Measurements from ENCODE around the gene RELL1.

DNA sequence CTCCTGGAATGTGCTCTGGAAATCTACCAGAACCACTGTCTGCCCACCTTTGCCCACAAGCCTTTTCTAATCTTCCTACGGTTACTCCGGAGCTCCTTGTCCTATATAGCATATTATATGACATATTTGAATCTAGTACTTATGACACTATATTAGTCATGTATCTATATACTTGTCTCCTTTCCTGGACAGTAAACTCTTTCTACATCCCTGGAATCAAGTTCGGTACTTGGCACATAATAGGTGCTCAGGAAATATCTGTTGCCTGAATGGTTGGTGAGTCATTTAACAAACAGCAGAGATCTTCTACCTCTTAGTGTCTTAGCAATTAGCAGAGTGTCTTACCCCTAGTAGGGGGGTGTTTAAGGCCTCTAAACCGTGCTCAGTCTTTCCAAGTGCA is 123.6 kb downstream of the RELL1 start:
- TF ChIP-seq, protein P1, sequence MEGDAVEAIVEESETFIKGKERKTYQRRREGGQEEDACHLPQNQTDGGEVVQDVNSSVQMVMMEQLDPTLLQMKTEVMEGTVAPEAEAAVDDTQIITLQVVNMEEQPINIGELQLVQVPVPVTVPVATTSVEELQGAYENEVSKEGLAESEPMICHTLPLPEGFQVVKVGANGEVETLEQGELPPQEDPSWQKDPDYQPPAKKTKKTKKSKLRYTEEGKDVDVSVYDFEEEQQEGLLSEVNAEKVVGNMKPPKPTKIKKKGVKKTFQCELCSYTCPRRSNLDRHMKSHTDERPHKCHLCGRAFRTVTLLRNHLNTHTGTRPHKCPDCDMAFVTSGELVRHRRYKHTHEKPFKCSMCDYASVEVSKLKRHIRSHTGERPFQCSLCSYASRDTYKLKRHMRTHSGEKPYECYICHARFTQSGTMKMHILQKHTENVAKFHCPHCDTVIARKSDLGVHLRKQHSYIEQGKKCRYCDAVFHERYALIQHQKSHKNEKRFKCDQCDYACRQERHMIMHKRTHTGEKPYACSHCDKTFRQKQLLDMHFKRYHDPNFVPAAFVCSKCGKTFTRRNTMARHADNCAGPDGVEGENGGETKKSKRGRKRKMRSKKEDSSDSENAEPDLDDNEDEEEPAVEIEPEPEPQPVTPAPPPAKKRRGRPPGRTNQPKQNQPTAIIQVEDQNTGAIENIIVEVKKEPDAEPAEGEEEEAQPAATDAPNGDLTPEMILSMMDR (IDR thresholded peaks at IDR 0.05), result no peak
- TF ChIP-seq EZH2 (IDR thresholded peaks at IDR 0.05; ENCODE audit: borderline replicate concordance, insufficient read depth, low read depth, low read length, poor library complexity, severe bottlenecking), result no peak

Data from B cell (primary cell).